ENCODE data around the gene LRRC4C. TPM values are rescaled to one million over a fixed set of nuclear protein-coding genes. Genes with fewer than 3 reads are reported as not detected.

LRRC4C gene
- total RNA-seq, 2 experiments from 2014 or later, result not detected

GRCh38 chr11:41419901-41420300 lies 39.6 kb downstream of the LRRC4C start:
- H3K9me3 Mint-ChIP-seq, result peaks cover 10% of the 10 kb centered on the region
- H3K36me3 Mint-ChIP-seq (ENCODE audit: low read depth), result no peaks in the 10 kb centered on the region
- TF ChIP-seq CTCF (IDR thresholded peaks at IDR 0.05), result no peak
- Histone ChIP-seq H3K27me3 (ENCODE audit: control insufficient read depth in 1 of 2, insufficient read depth in 2 of 2, low read length in 2 of 2) (no peaks in the 10 kb centered on the region), H3K9me3 (ENCODE audit: control insufficient read depth in 1 of 2, insufficient read depth in 1 of 2, low read length in 2 of 2) (no peaks in the 10 kb centered on the region), H3K27ac (ENCODE audit: low read depth in 1 of 2, low read length in 2 of 2) (no peak overlapping the region), H3K4me3 (ENCODE audit: low read length) (no peak overlapping the region), H3K4me1 (ENCODE audit: insufficient read depth, low read length) (no peaks in the 10 kb centered on the region), H3K36me3 (ENCODE audit: insufficient read depth, low read length) (no peaks in the 10 kb centered on the region)
- H3K4me3 Mint-ChIP-seq, result no peak overlapping the region
- no peak for ATAC-seq (ENCODE audit: poor library complexity)
- ChIA-PET CTCF (no interaction called here), POLR2A (no interaction called here)
- H3K27me3 Mint-ChIP-seq, result no peaks in the 10 kb centered on the region
- intact Hi-C loops (cut with DNase I, micrococcal nuclease), result no loop called here
- no peaks in the 10 kb centered on the region for H3K4me1 Mint-ChIP-seq (ENCODE audit: low read depth)
- H3K27ac Mint-ChIP-seq, result no peak overlapping the region
- DNase-seq, result no peak

- Mint-ChIP-seq H3K4me1 (ENCODE audit: low read depth) (no peaks in the 10 kb centered on the region), H3K4me3 (no peak overlapping the region), H3K27ac (no peak overlapping the region), H3K36me3 (ENCODE audit: low read depth) (no peaks in the 10 kb centered on the region), H3K27me3 (no peaks in the 10 kb centered on the region), H3K9me3 (peaks cover 4% of the 10 kb centered on the region)
- no peaks in the 10 kb centered on the region for H3K27me3 ChIP-seq (ENCODE audit: control insufficient read depth in 1 of 2, insufficient read depth in 2 of 2, low read length in 2 of 2)
- H3K36me3 ChIP-seq (ENCODE audit: insufficient read depth, low read length), result no peaks in the 10 kb centered on the region
- no peak overlapping the region for H3K27ac ChIP-seq (ENCODE audit: low read depth in 1 of 2, low read length in 2 of 2)
- H3K4me1 ChIP-seq (ENCODE audit: insufficient read depth, low read length), result no peaks in the 10 kb centered on the region
- H3K9me3 ChIP-seq (ENCODE audit: control insufficient read depth in 1 of 2, insufficient read depth in 1 of 2, low read length in 2 of 2), result peaks cover 0 to 9% of the 10 kb centered on the region in 2 experiments
- DNase-seq (no peak), ATAC-seq (ENCODE audit: poor library complexity) (no peak)
- CTCF ChIA-PET, result no interaction called here
- POLR2A ChIA-PET, result no interaction called here
- intact Hi-C loops (cut with DNase I, micrococcal nuclease), result no loop called here
- TF ChIP-seq CTCF (IDR thresholded peaks at IDR 0.05), result no peak
- H3K4me3 ChIP-seq (ENCODE audit: low read length), result no peak overlapping the region
Observed at GRCh38 chr11:41414771-41415440, 44.5 kb downstream of the LRRC4C start.

GRCh38 chr11:41413843-41414242 lies 45.6 kb downstream of the LRRC4C start:
- TF ChIP-seq CTCF (IDR thresholded peaks at IDR 0.05), result no peak
- intact Hi-C loops (cut with DNase I, micrococcal nuclease), result no loop called here
- no peaks in the 10 kb centered on the region for H3K36me3 ChIP-seq (ENCODE audit: insufficient read depth, low read length)
- H3K9me3 ChIP-seq (ENCODE audit: control insufficient read depth in 1 of 2, insufficient read depth in 1 of 2, low read length in 2 of 2), result peaks cover 0 to 9% of the 10 kb centered on the region in 2 experiments
- no peaks in the 10 kb centered on the region for H3K4me1 ChIP-seq (ENCODE audit: insufficient read depth, low read length)
- H3K36me3 Mint-ChIP-seq (ENCODE audit: low read depth), result no peaks in the 10 kb centered on the region
- CTCF ChIA-PET, result no interaction called here
- H3K9me3 Mint-ChIP-seq, result peaks cover 4% of the 10 kb centered on the region
- DNase-seq, result no peak
- POLR2A ChIA-PET, result no interaction called here
- no peak overlapping the region for H3K4me3 Mint-ChIP-seq
- H3K27ac Mint-ChIP-seq, result no peak overlapping the region
- H3K27me3 Mint-ChIP-seq, result no peaks in the 10 kb centered on the region
- no peak overlapping the region for H3K4me3 ChIP-seq (ENCODE audit: low read length)
- no peak overlapping the region for H3K27ac ChIP-seq (ENCODE audit: low read depth in 1 of 2, low read length in 2 of 2)
- no peaks in the 10 kb centered on the region for H3K27me3 ChIP-seq (ENCODE audit: control insufficient read depth in 1 of 2, insufficient read depth in 2 of 2, low read length in 2 of 2)
- no peaks in the 10 kb centered on the region for H3K4me1 Mint-ChIP-seq (ENCODE audit: low read depth)
- ATAC-seq (ENCODE audit: poor library complexity), result no peak

Data from CD4-positive, alpha-beta T cell (primary cell).